Left ventricle myocardium superior (tissue), 1 donor: ENCODE measurements around the gene PRKN. TPM values are rescaled to one million over a fixed set of nuclear protein-coding genes. Genes with fewer than 3 reads are reported as not detected.
A peak's percentile ranks its signal among the peaks of the same experiment; 100 is the strongest.
"Not testable (repeated sequence)": the region's sequence is repeated elsewhere in the genome, so short reads cannot be mapped to it uniquely, and the experiment has no call there.

Experiments
- ATAC-seq: fragments of 200-7000 bp; cut with Tn5 transposase; one replicate; pipeline ENCODE4 v1.9.1; 2020; ENCODE audit warnings: mild to moderate bottlenecking, moderate library complexity
- DNase-seq: peaks from one replicate; pipeline ENCODE4 v3.0.0-alpha.2; 2020
- intact Hi-C: fragments of 100-400 bp; cut with micrococcal nuclease; formaldehyde crosslinking; loops from one replicate; pipeline ENCODE4 v1.11.0; 2022
- total RNA-seq: library from RNA; stranded (reverse); fragmentation: NEBNext Ultra II Directional; extraction: Animal tissue kit (Norgen Biotek cat#: 25700); gene quantifications from one replicate; pipeline ENCODE4 v1.2.1, GENCODE V29; 2021
- donor health status: DM: no; HTN: yes; CAD: no; lungs with severe emphysema.

The PRKN gene
- total RNA-seq, 1 donor from 2014 or later, result 23.1 TPM

GRCh38 chr6:161503570-161503969 lies 1224.0 kb downstream of the PRKN start:
- DNase-seq, result no peak
- no peak for ATAC-seq
- intact Hi-C loops, result no loop called here

DNA sequence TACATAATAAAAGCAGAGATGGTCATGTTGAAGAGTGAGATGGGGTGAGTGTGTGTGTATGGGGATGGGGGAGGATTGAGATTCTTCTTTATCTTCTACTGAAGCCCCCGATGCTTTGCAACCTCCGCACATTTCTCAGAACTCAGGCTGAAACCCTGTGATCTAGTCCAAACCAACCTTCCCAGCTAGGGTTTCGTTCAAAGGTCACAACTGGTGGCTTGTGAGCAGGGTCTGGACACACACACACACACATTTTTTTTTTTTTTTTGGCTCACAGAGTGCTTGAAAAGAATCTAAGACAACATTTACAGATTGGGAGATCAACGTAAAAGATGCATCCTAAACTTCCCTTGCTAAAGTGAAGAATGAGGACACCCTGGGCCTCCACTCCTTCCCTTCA lies 1228.7 kb downstream of the PRKN start:
- ATAC-seq (no peak), DNase-seq (no peak)
- intact Hi-C loops, result loop anchor here (5.0 kb wide), 1 partner anchor 77 kb away; no protein-coding TSS in a partner anchor

DNA sequence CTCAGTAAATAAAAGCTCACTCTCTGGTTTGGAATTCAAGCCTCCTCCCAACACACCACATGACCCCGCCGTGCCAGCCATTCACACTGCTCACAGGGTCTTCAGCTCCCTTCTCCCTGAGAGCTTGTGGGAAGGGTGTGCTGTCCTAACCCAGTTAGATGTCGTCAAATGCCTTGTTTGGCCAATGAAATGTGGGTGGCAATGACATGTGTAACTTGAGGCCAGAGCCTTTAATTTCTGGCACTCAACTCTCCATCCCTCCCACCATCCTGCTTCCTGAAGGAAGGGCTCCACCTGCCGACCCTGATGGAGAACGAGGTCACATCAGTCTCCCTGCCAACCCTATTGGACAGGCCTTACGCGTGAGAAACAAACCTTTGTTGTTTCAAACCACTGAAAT lies 1229.2 kb downstream of the PRKN start:
- intact Hi-C loops, result loop anchor here (5.0 kb wide), 1 partner anchor 76 kb away; no protein-coding TSS in a partner anchor

GRCh38 chr6:161496941-161497340 lies 1230.6 kb downstream of the PRKN start:
- DNase-seq (no peak), ATAC-seq (no peak)
- intact Hi-C loops, result loop anchor here (5.0 kb wide), 1 partner anchor 75 kb away; no protein-coding TSS in a partner anchor

More for the DNA sequence above, 1229.2 kb downstream of the PRKN start:
- DNase-seq (peak; percentile 40), ATAC-seq (peak; percentile 79)

DNA sequence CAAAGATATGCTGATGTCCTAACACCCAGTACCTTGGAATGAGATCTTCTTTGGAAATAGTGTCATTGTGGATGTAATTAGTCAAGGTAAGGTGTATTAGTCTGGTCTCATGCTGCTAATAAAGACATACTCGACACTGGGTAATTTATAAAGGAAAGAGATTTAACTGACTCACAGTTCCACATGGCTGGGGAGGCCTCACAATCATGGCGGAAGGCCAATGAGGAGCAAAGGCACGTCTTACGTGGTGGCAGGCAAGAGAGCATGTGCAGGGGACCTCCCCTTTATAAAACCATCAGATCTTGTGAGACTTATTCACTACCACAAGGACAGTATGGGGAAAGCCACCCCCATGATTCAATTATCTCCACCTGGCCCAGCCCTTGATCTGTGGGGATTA lies 1231.3 kb downstream of the PRKN start:
- intact Hi-C loops, result loop anchor here (5.0 kb wide), 1 partner anchor 74 kb away; no protein-coding TSS in a partner anchor
- DNase-seq, ATAC-seq: not testable (repeated sequence)

- no peak for DNase-seq
- no peak for ATAC-seq
- intact Hi-C loops, result no loop called here
These were observed 1233.0 kb downstream of the PRKN start for GRCh38 chr6:161494566-161494965.

GRCh38 chr6:161493576-161494118 lies 1233.9 kb downstream of the PRKN start:
- intact Hi-C loops, result no loop called here
- DNase-seq (no peak), ATAC-seq (peak; percentile 41)

GRCh38 chr6:161489626-161490306 lies 1237.8 kb downstream of the PRKN start:
- no peak for DNase-seq
- intact Hi-C loops, result no loop called here
- ATAC-seq, result no peak

DNA sequence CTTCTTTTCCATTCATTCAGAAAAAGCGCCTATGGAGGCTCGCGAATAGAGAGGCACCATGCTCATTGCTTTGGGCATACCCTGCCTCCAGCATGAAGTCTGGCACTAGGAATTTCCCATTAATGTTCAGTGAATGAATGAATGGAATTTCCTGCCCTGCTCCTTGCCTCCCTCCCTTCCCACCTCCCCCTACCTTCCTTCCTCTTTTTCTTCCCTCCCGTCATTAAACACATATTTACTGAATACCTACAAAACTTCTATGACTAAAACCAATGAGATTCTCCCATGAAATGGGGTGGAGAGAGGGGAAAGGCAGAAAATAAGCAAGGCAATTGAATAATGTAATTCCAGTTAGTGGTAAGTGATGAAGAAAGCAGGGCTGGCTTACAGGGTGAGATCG lies 1239.9 kb downstream of the PRKN start:
- DNase-seq (no peak), ATAC-seq (no peak)
- intact Hi-C loops, result no loop called here

- no peak for DNase-seq
- ATAC-seq, result peak; percentile 25
- intact Hi-C loops, result no loop called here
These were observed 1240.4 kb downstream of the PRKN start for GRCh38 chr6:161487217-161487531.

GRCh38 chr6:161486361-161487216 lies 1241.0 kb downstream of the PRKN start:
- ATAC-seq (peak; percentile 93), DNase-seq (no peak)
- intact Hi-C loops, result no loop called here

- ATAC-seq (no peak), DNase-seq (no peak)
- intact Hi-C loops, result no loop called here
These were observed 1245.1 kb downstream of the PRKN start for GRCh38 chr6:161482517-161482858.

- DNase-seq (no peak), ATAC-seq (no peak)
- intact Hi-C loops, result no loop called here
These were observed 1245.6 kb downstream of the PRKN start for GRCh38 chr6:161481786-161482516.

DNA sequence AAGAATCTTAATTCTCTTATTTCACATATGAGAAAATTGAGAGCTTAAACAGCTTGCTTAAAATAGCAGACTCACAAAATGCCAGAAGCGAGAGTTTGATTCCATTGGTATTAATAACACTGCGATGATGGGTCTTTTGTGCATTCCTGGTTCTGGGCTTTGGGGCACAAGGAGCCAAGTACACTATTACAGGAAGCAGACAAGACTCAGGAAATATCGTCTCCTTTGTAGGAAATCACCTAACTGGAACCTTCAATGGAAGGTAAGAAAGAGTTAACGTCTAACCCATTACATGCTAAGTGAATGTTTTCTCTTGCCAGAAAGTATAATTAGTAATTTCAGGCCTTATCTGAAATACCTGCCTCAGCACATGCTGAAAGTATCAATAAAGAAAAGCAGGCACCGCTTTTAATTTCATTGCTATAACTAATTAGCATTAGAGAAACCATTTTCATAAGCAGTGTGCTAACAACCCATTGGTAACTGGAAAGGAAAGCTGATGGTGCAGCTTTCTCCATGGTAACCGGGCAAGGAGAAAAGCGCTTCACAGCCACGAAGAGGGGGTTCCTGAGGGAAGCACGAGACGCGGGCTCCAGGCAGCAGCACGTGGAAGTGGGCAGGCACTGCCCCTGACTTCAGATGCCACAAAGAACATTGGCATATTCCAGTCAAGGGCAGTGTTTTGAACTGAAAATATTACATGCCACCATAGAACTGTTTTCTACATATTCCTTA lies 1247.0 kb downstream of the PRKN start:
- DNase-seq (no peak), ATAC-seq (no peak)
- intact Hi-C loops, result no loop called here

DNA sequence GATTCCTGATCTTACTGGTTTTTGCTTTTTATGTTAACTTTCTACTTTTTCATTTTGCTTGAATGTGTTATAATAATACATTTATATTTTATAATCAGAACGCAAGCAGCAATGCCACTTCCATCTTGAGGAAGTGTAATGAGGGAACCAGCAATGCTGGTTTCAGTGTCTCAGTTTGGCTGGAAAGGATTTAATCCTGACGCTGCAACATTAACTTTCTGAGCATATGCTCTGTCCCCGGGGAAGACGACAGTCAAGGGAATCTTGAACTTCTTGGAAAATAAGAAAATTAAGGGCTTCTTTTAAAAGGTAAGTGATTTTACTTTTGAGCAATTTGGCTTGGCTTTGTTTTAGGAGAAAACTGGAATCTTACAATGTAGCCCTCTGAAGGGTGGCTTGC lies 1248.2 kb downstream of the PRKN start:
- DNase-seq (no peak), ATAC-seq (no peak)
- intact Hi-C loops, result no loop called here

GRCh38 chr6:161477876-161478425 lies 1249.6 kb downstream of the PRKN start:
- no peak for ATAC-seq
- intact Hi-C loops, result no loop called here
- no peak for DNase-seq

DNA sequence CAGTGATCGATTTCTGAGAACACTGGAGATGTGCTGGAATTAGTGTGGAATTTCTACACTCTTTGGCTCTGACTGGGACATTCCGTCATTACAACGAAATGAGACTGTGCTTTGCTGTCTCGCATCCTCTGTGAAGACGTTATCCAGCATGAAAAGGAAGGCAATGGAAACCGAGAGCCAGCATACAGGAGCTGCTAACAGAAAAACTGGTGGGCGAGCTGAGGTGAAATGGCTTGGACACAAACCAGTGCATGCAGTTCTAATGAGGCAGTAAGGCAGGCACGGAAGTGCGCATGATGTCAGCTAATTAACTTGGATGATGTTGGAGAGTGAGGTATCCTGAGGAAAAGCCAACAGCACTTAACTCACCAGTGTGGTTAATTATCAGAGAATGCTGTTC lies 1250.9 kb downstream of the PRKN start:
- no peak for DNase-seq
- intact Hi-C loops, result no loop called here
- peak; percentile 47 for ATAC-seq

DNA sequence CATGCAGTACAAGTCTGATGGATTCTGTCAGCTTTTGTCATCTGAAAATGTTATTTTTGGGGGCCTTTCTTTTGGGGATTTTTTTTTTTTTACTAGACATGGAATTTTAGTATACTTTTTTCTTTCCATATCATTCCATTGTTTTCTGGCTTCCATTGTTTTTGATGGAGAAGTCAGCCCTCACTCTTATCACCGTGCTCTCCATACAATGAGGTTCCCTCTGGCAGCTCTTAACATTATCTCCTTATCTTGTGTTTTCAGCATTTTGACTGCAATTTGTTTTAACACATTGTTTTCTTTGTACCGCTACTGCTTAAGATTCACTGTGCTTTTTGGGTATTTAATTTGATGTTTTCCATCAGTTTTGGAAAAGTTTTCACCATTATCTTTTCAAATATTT lies 1262.2 kb downstream of the PRKN start:
- no peak for DNase-seq
- intact Hi-C loops, result no loop called here
- no peak for ATAC-seq

GRCh38 chr6:161463071-161463470 lies 1264.5 kb downstream of the PRKN start:
- intact Hi-C loops, result no loop called here
- no peak for ATAC-seq
- no peak for DNase-seq
